Activated naive CD8-positive, alpha-beta T cell treated with anti-CD3 and anti-CD28 coated beads, Interleukin-2, amount 50 U/mL, for 16 hours (primary cell): ENCODE data around the gene ZMIZ1.

ENCODE experiments used
- DNase-seq: peaks from one replicate; pipeline ENCODE4 v3.0.0-alpha.2; 2020; ENCODE audit warnings: low read depth, low spot score

The ZMIZ1 gene

GRCh38 chr10:79170993-79171392 is 102.2 kb downstream of the ZMIZ1 start:
- DNase-seq: no peak

DNA sequence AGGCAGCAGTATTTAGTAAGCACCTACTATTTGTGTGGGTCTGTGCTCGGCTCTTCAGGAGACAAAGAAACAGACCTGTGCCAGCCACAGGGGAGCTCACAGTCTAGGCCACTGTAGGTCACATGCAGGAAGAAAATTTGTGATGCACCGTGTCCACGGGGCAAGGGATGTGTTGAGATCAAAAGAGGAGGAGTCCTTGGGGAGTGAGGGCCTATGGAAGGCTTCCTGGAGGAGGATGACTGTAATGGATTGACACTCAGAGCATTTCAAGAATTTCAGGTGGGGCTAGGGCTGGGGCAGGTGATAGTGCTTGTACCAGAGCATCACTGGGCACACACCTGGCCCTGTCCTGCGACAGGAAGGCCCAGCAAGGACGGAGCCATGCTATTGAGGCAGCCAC is 102.7 kb downstream of the ZMIZ1 start:
- no peak for DNase-seq

- no peak for DNase-seq
Observed at GRCh38 chr10:79172881-79173280, 104.1 kb downstream of the ZMIZ1 start.

DNA sequence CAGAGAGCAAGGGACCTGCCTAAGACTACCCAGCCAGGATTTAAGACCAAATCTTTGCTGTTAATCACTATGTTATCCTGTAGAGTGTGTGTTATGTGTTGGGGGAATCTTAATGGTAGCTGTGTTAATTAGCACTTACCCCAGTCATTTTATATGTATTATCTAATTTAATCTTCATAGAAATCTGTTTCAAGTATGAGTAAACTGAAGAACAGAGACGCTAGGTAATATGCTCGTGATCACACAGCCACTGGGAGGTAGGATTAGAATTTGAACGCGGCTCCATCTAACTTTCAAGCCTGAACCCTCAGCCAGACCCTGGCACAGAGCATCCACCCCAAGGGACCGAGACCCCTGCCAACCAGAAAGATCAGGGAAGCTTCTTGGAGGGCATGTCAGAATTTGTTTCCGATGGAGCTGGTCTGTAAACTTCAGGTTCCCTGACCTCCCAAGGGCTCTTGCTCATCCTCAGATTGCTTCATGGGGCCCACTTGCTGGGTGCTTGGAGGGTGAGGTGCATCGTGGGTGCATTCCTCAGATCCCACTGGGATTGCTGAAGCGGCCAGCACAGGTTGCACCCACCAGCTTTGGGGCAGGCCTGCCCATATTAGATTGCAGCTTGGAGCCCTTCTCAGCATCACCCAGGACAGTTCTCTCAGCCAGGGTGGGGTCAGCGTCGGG is 105.0 kb downstream of the ZMIZ1 start:
- DNase-seq: no peak

- no peak for DNase-seq
Observed at GRCh38 chr10:79176052-79176501, 107.3 kb downstream of the ZMIZ1 start.

DNA sequence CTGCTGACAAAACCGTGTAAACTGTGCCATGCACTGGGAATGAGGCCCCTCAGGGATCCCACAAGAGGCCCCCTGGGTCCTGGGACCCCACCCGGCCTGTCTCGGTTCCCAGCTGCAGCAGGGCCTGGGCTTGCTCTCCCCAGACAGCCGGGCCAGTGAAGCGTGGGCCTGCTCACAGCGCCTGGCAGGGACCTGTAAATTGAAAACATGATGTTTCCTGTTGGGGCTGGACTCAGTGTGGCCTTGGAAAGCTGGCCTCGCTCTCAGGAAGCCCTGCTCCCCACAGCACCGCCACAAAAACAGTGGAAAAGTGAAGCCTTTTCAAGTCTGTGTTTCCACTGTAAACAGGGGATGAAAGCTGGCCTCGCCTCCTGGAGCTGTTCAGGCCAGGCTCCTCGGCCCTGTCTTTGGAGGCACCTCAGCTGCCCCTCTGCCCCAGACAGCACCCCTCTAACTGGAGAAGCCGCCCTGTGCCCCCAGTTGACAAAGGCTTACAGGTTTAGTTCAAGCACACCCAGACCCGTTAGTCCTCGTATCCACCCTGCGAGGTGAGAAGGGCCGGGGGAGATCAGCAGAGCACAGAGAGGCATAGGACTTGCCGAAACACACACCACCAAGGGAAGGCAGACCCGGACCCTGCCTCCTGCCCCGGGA is 108.3 kb downstream of the ZMIZ1 start:
- DNase-seq: no peak

- DNase-seq: no peak
Observed at GRCh38 chr10:79178070-79178576, 109.4 kb downstream of the ZMIZ1 start.

- no peak for DNase-seq
Observed at GRCh38 chr10:79178614-79179163, 109.9 kb downstream of the ZMIZ1 start.

DNA sequence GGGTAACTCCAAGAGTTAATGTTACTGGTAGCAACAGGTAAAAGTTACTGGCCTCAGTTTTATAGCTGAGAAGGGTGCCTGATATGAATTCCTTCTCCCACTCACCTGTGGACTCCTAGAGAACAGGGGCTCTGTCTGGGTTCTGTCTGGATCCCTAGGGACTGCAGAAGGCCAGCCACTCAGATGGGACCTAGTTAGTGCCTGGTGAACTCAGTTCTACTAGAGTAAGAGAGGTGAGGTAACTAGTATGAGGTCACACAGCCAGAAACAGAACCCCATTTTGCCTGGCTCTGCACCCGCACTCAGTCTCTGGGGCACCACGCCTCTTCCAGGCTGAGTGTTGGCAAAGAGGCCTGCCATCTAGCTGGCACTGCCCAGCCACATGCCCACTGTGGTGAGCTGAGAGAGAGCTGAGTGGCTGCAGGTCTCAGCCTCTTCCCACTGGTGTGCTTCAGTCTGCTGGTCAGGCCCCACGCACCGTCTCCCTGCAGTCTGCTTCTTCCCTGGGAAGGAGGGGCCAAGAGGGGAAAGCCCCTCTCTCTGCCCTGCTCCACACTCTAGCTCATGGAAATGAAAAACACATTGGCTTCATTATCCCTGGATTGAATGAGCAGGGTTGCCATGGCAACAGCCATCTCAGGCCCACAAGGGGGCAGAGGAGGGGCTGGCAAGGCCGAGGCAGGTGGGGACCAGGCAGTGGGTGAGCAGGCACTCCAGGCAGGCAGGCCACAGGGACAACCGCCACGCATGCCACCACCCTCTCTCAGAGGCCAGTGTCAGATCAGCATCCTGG is 110.6 kb downstream of the ZMIZ1 start:
- no peak for DNase-seq

DNA sequence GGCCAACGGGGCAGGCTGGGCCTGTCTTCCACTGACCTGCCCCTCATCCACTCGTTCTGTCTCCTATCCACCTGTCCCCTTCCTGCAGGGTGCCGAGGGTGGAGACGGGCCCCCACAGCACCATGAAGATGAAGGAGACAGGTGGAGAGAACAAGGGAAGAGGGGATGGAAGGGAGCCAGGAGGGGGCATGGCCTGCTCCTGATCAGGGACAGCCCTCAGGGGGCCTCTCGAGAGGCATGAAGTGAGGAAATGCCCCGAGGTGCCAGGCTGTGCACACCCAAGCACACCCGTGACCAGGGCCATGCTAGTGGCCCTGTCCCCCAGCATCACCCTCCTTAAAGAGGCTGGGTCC is 111.2 kb downstream of the ZMIZ1 start:
- DNase-seq: no peak

DNA sequence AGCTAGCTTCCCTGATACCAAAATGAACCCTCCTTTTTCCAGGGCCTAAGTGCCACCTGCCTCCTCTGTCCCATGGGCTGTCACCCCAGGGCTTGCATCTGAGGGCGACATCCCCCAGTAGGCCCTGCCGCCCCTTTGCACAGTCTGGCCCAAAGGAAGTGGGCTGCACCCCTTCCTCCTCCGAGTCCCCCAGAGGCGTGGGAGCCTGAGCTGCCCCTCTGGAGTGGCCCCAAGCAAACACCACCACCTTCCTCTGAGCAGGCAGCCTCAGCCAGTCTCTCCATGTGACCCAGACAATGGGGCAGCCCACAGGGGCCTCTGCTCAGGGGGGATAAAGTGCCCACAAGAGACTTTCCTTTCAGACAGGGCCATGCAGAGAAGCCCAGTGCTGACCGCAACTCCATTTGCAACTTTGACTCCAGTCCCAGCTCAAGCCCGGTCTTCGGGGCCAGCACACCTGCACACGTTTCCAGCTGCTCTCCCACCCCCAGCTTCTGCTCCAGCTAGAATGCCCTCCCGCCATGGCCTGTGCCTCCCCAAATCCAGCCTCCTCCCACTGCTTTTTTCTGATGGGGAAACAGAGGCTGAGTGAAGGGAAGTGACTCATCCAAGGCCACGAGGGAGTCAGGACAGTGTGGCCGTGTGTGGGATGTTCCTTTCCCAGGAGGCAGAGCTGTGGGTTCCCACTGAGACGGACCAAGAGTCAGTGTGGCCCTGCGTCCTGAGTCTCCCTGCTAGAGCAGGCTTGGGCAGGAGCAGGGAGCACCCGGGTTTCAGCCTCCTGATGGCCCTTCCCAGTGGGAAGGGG is 111.9 kb downstream of the ZMIZ1 start:
- no peak for DNase-seq

DNA sequence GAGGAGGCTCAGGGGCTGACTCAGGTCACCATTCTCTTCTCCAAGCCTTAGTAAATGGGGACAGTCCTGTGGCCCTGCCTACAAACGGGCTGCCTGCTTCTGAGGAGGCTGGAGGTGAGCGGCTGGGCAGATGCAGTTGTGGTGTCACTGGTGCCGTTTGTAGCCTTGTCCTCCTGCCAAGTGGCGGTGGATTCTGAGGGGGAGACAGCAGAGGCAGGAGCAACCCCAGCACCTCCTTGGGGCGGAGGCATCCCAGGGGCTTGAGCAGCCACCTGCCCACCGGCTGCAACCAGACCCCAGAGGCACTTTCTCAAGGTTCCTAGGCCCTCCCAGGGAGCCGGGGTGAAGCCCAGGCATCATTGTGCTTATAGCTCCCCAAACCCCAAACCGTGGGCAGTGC is 112.5 kb downstream of the ZMIZ1 start:
- DNase-seq: no peak

DNA sequence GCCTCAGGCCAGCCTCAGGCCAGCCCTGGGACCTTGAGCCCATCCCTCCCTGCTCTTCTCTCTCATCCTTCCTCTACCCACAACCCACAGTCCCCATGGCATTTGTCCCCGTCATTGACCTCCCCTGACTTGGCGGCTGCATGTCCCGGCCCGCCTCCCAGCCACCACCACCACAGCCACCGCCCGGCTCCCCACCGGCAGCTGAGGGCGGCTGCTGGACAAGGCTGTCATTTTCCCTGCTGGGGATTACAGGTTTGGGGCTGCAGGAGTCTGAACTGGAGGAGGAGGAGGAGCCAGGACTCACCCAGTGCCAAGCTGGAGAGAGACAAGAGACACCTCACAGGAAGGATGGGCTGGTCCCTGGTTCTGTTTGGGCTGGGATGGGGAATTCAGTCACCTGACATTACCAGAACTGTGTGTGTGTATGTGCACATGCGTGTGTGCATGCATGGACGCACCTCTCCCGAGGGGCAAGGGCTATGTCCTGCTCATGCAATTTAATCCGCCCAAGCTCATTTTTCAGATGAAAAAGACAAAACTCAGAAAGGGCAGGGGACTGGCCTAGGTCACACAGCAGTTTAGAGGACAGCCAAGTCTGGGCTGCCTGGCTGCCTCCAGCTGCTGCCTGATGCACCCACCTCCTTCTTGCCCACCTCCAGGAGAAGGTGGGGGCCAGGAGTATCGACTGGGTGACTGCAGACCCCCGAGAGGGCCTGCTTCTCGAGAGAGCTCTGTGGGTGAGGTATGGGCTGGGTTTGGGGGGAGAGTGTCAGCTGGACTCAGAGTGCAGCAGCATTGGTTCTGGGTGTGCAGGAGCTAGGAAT is 113.1 kb downstream of the ZMIZ1 start:
- DNase-seq: no peak

GRCh38 chr10:79182781-79183467 is 114.2 kb downstream of the ZMIZ1 start:
- DNase-seq: no peak

DNA sequence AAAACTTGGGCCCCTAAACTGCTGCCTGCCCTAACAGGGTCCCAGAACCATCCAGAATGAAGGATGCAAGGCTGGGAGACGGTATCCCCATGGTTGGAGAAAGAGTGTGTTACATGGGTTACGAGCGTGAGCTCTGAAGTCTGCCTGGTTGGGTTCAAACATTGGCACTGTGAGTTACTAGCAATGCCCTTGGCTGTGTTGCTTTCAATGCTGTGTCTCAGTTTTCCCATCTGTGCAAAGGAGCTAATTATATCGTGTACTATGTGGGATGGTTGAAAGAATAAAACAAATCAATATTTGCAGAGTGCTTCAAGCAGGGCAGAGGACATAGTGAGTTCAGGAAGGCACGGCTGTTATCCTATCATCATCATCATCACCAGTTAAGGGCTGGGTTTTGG is 114.7 kb downstream of the ZMIZ1 start:
- no peak for DNase-seq

GRCh38 chr10:79184145-79184625 is 115.4 kb downstream of the ZMIZ1 start:
- no peak for DNase-seq

GRCh38 chr10:79184657-79185056 is 115.9 kb downstream of the ZMIZ1 start:
- no peak for DNase-seq

DNA sequence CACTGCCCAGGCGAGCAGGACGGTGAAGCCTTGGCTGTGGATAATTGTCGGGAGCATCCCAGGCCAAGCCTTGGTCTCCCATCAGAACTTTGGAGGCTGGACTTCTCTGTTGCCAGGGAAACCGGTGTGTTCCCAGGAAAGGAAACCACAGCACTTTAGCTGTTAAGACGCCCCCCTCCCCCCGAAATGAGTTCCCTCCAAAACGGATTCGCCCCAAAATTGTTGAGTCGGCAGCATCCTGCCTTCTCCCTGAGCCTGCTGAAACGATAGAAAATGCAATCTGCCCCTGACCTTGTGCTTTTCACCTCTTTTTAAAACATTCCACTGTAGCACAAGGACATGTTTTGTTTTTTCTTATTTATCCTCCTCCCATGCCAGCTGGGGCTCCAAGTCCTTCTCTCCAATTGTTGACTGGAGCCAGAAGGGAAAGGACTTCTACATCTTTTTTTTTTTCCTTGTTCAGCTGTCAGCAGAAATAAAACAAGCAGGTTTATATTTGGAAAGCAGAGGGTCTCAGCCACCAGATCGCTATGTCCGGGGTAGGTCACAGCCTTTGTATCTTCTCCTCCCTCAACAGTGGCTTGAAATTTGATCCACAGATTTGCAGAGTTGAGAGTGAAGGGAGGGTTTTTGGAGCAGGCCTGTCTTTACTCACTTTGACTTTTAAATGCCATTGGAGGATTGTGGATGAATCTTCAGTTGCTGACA is 116.5 kb downstream of the ZMIZ1 start:
- DNase-seq: no peak

DNA sequence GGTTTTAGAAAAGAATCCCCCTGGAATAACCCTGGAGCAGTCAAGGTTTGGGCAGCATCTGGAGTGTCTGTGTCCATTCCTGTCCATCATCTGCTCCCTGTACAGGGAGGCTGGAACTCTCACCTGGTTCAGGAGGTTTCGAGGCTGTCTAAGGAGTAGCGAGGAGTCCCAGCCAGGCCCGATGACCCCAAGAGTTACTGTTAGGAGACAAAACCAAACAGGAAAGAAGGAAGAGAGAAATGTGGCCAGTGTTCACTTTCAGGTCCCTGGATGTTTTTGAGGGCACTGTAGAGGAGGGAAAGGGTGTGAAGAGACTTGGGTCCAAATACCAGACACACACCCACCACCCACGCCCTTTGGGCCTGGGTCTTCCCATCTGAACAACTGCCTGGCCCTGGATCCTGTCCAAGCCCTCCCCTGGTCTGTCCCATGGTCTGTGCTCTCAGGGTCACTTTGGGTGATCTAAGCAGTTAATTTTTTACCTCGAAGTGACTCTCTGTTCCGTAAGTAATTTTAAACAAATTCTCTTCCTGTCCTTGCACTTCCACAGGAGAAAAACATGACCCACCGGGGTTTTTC is 117.1 kb downstream of the ZMIZ1 start:
- DNase-seq: no peak
